ENCODE data around the gene DPM3. TPM values are rescaled to one million over a fixed set of nuclear protein-coding genes. Genes with fewer than 3 reads are reported as not detected.

DPM3 gene
- total and polyA plus RNA-seq, 2 donors (not counting 3 experiments of a cell fraction or from before 2014, with no cell fraction given) = 69.6 to 258 TPM

- no peak overlapping the region for H2AFZ ChIP-seq (ENCODE audit: low read depth, low read length)
- dilution Hi-C loops (cut with MboI; ENCODE audit: extremely low pct_ligation_motif_present, low sequenced_read_pairs) = no loop called here
Measured at GRCh38 chr1:155124503-155125463, 15.5 kb downstream of the DPM3 start.

More at GRCh38 chr1:155124503-155125463, 15.5 kb downstream of the DPM3 start:
- peak overlapping the region; percentile 33 for H3K4me2 ChIP-seq (ENCODE audit: insufficient read depth, low read length)
- peak; percentile 55 for FAIRE-seq
- peak; percentile 83 for DNase-seq (ENCODE audit: low read depth, low spot score)
- no peaks in the 10 kb centered on the region for H3K9me1 ChIP-seq (replicated peaks; ENCODE audit: control insufficient read depth, extremely low read depth, insufficient read depth, low read length)
- H3K36me3 ChIP-seq (ENCODE audit: control insufficient read depth in 2 of 2, extremely low read depth in 1 of 2, insufficient read depth in 2 of 2, low read length in 2 of 2) = peaks cover 0 to under 1% of the 10 kb centered on the region in 2 experiments
- H3K4me3 ChIP-seq (replicated peaks in 1 of 3; ENCODE audit: insufficient read depth in 1 of 3, low read depth in 1 of 3, low read length in 3 of 3) = no peak overlapping the region
- CTCF ChIA-PET = interaction anchor here (0.6 to 15.5 kb wide), 11 partner anchors 9 to 844 kb away, joined by 3 to 204 read pairs (median 5); partner anchors contain the start of genes KRTCAP2 and SLC50A1
- POLR2A ChIA-PET = interaction anchor here (0.7 kb wide), 1 partner anchor 164 kb away, joined by 3 read pairs; no protein-coding TSS in a partner anchor
- H3K79me2 ChIP-seq (ENCODE audit: control insufficient read depth, insufficient read depth, low read length) = peaks cover 10% of the 10 kb centered on the region
- H3K9ac ChIP-seq (replicated peaks; ENCODE audit: extremely low read depth, insufficient read depth, low read length) = peak overlapping the region; percentile 59
- no TSS peak for BruUV-seq (replicated peaks)
- no peak for TF ChIP-seq MYC (IDR thresholded peaks at IDR 0.05; ENCODE audit: low read depth, low read length)
- no peak for TF ChIP-seq FOS (IDR thresholded peaks at IDR 0.05; ENCODE audit: borderline replicate concordance, insufficient read depth, low read length)
- no peak for TF ChIP-seq EZH2 (IDR thresholded peaks at IDR 0.05; ENCODE audit: borderline replicate concordance, low read depth, low read length, severe bottlenecking)
- TF ChIP-seq MAX (IDR thresholded peaks at IDR 0.05; ENCODE audit: insufficient read depth, insufficient read length) = peak; percentile 14
- no peak for TF ChIP-seq POLR2A (IDR thresholded peaks at IDR 0.05; ENCODE audit: low read depth, low read length)
- TF ChIP-seq JUN (IDR thresholded peaks at IDR 0.05; ENCODE audit: borderline replicate concordance, insufficient read depth, insufficient read length, low read depth) = peak; percentile 29
- TF ChIP-seq POLR2AphosphoS5 (IDR thresholded peaks at IDR 0.05; ENCODE audit: insufficient read depth, low read depth, low read length) = peak; percentile 60
- TF ChIP-seq, protein P1, sequence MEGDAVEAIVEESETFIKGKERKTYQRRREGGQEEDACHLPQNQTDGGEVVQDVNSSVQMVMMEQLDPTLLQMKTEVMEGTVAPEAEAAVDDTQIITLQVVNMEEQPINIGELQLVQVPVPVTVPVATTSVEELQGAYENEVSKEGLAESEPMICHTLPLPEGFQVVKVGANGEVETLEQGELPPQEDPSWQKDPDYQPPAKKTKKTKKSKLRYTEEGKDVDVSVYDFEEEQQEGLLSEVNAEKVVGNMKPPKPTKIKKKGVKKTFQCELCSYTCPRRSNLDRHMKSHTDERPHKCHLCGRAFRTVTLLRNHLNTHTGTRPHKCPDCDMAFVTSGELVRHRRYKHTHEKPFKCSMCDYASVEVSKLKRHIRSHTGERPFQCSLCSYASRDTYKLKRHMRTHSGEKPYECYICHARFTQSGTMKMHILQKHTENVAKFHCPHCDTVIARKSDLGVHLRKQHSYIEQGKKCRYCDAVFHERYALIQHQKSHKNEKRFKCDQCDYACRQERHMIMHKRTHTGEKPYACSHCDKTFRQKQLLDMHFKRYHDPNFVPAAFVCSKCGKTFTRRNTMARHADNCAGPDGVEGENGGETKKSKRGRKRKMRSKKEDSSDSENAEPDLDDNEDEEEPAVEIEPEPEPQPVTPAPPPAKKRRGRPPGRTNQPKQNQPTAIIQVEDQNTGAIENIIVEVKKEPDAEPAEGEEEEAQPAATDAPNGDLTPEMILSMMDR (IDR thresholded peaks at IDR 0.05; ENCODE audit: extremely low read depth in 1 of 2, insufficient read depth in 1 of 2, low read depth in 1 of 2, low read length in 2 of 2) = no peak
- no peak for TF ChIP-seq GATA2 (IDR thresholded peaks at IDR 0.05; ENCODE audit: insufficient read depth, insufficient read length, low read depth, low read length)
- H3K27ac ChIP-seq (ENCODE audit: insufficient read depth, low read depth, low read length) = peak overlapping the region; percentile 90
- H4K20me1 ChIP-seq (replicated peaks; ENCODE audit: control insufficient read depth, extremely low read depth, insufficient read depth, low read length) = no peaks in the 10 kb centered on the region
- H3K27me3 ChIP-seq (ENCODE audit: control insufficient read depth in 2 of 2, insufficient read depth in 2 of 2, low read length in 2 of 2) = peaks cover 0 to 4% of the 10 kb centered on the region in 2 experiments
- intact Hi-C loops (cut with micrococcal nuclease) = loop anchor here (1.0 to 5.0 kb wide), 2 partner anchors 30 to 152 kb away; partner anchors contain the start of genes CKS1B and SHC1
- no peaks in the 10 kb centered on the region for H3K9me3 ChIP-seq (replicated peaks; ENCODE audit: control insufficient read depth, insufficient read depth, low read length)
- peaks cover 43% of the 10 kb centered on the region for H3K4me1 ChIP-seq (ENCODE audit: control insufficient read depth, extremely low read depth, insufficient read depth, low read length)

Data from endothelial cell of umbilical vein (primary cell).